HAP-1 (cell line): ENCODE results near the gene ERMARD.

Experiments used
- DNase-seq, 2 experiments: peaks; one replicate each; pipeline ENCODE4 v3.0.0-alpha.2; 2016 to 2020; ENCODE audit warnings: low spot score in 2 of 2
- H3K27me3 ChIP-seq: fragments of 250-450 bp; sonication (Bioruptor Pico); 2 replicates; pipeline ENCODE4 v1.5.1; 2020; ENCODE audit warnings: low read depth, mild to moderate bottlenecking, moderate library complexity
- H3K36me3 ChIP-seq: fragments of 250-450 bp; sonication (Bioruptor Pico); replicated peaks from 2 replicates; pipeline ENCODE4 v1.5.1; 2020; ENCODE audit warnings: mild to moderate bottlenecking
- H3K4me1 ChIP-seq: fragments of 250-450 bp; sonication (Bioruptor Pico); 2 replicates; pipeline ENCODE4 v1.5.1; 2020; ENCODE audit warnings: mild to moderate bottlenecking
- H3K4me3 ChIP-seq: fragments of 250-450 bp; sonication (Bioruptor Pico); 2 replicates; pipeline ENCODE4 v1.5.1; 2020; ENCODE audit warnings: mild to moderate bottlenecking, moderate library complexity
- H3K9me3 ChIP-seq: fragments of 250-450 bp; sonication (Bioruptor Pico); 2 replicates; pipeline ENCODE4 v1.5.1; 2020; ENCODE audit warnings: mild to moderate bottlenecking, moderate library complexity
- in situ Hi-C: fragments of 300-500 bp; cut with MboI; formaldehyde crosslinking; loops from 3 replicates; pipeline ENCODE4 v1.14.3; 2020; ENCODE audit warnings: low sequenced_read_pairs, inconsistent platforms, mixed read lengths

ERMARD gene

DNA sequence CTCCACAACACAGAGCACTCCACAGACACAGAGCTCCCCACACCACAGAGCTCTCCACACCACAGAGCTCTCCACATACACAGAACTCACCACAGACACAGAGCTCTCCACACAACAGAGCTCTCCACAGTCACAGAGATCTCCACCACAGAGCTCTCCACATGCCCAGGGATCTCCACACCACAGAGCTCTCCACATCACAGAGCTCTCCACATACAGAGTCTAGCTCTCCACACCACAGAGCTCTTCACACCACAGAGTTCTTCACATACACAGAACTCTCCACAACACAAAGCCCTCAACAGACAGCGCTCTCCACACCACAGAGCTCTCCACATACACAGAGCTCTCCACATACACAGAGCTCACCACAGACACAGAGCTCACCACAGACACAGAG is 55.3 kb downstream of the ERMARD start:
- Histone ChIP-seq H3K27me3 (no peaks in the 10 kb centered on the region), H3K4me1 (no peaks in the 10 kb centered on the region)

GRCh38 chr6:169807229-169807628 is 55.8 kb downstream of the ERMARD start:
- Histone ChIP-seq H3K9me3 (no peaks in the 10 kb centered on the region), H3K4me3 (no peak overlapping the region), H3K36me3 (no peaks in the 10 kb centered on the region), H3K4me1 (no peaks in the 10 kb centered on the region), H3K27me3 (no peaks in the 10 kb centered on the region)
- no peak for DNase-seq
- in situ Hi-C loops: no loop called here

More for the DNA sequence above, 55.3 kb downstream of the ERMARD start:
- H3K9me3 ChIP-seq: no peaks in the 10 kb centered on the region
- in situ Hi-C loops: no loop called here
- no peak for DNase-seq
- no peaks in the 10 kb centered on the region for H3K36me3 ChIP-seq
- H3K4me3 ChIP-seq: no peak overlapping the region

DNA sequence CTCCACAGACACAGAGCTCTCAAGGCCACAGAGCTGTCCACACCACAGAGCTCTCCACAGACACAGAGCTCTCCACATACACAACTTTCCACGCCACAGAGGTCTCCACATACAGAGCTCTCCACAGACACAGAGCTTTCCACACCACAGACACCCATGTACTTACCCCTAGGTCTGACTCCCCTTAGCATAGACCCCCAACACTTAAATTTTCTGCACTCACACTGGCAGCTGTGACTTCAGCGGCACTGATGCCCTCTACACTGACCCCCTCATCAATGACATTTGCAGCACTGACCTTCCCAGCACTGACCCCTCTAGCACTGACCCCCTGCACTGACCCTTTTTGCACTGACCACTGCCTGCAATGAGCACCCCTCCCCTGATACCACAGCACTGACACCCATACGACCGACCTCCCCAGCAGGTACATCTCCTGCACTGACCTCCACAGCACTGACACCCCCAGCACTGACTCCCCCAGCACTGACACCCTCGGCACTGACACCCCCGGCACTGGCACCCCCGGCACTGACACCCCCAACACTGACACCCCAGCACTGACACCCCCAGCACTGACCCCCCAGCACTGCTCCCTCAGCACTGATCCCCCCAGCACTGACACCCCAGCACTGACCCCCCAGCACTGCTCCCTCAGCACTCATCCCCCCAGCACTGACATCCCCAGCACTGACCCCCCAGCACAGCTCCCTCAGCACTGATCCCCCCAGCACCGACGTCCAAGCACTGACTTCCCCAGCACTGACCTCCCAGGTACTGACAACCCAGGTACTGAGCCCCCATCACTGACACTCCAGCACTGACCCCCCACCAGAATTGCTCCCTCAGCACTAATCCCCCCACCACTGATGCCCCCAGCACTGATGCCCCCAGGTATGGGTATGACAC is 56.5 kb downstream of the ERMARD start:
- Histone ChIP-seq H3K4me1 (no peaks in the 10 kb centered on the region), H3K36me3 (no peaks in the 10 kb centered on the region), H3K4me3 (no peak overlapping the region), H3K9me3 (no peaks in the 10 kb centered on the region), H3K27me3 (no peaks in the 10 kb centered on the region)
- in situ Hi-C loops: no loop called here
- DNase-seq: no peak

- in situ Hi-C loops: no loop called here
- H3K4me1 ChIP-seq: no peaks in the 10 kb centered on the region
- H3K27me3 ChIP-seq: no peaks in the 10 kb centered on the region
These were observed 57.2 kb downstream of the ERMARD start for GRCh38 chr6:169808608-169808967.

GRCh38 chr6:169809386-169809785 is 58.0 kb downstream of the ERMARD start:
- no peaks in the 10 kb centered on the region for H3K36me3 ChIP-seq
- no peak overlapping the region for H3K4me3 ChIP-seq
- H3K4me1 ChIP-seq: no peaks in the 10 kb centered on the region
- no peaks in the 10 kb centered on the region for H3K27me3 ChIP-seq
- no peak for DNase-seq
- in situ Hi-C loops: no loop called here
- H3K9me3 ChIP-seq: no peaks in the 10 kb centered on the region

More at GRCh38 chr6:169808608-169808967, 57.2 kb downstream of the ERMARD start:
- no peak for DNase-seq
- no peaks in the 10 kb centered on the region for H3K9me3 ChIP-seq
- H3K4me3 ChIP-seq: no peak overlapping the region
- no peaks in the 10 kb centered on the region for H3K36me3 ChIP-seq

GRCh38 chr6:169810066-169810989 is 58.9 kb downstream of the ERMARD start:
- DNase-seq: no peak
- H3K36me3 ChIP-seq: no peaks in the 10 kb centered on the region
- H3K9me3 ChIP-seq: no peaks in the 10 kb centered on the region
- H3K4me1 ChIP-seq: no peaks in the 10 kb centered on the region
- no peaks in the 10 kb centered on the region for H3K27me3 ChIP-seq
- no peak overlapping the region for H3K4me3 ChIP-seq
- in situ Hi-C loops: no loop called here

DNA sequence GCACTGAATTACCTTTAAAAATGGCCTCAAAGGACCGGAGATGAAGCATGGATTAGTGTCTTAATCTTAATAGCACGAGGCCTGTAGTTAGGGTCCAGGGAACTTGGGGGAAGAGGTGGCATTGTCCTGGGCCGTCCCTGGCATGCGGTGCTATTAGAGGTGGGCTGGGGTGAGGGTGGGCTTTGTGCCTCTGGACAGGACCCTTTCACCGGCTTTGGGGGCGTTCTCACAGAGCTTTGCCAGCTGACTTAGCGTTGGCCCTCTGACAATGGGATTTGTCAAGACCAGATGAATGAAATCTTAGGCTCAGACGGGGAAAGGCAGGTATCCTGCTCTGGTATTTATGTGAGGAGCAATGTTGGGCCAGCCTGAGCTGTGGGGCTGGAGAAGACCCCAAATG is 59.6 kb downstream of the ERMARD start:
- H3K4me3 ChIP-seq: no peak overlapping the region
- H3K36me3 ChIP-seq: no peaks in the 10 kb centered on the region
- in situ Hi-C loops: no loop called here
- no peaks in the 10 kb centered on the region for H3K27me3 ChIP-seq
- no peak for DNase-seq
- H3K4me1 ChIP-seq: no peaks in the 10 kb centered on the region
- no peaks in the 10 kb centered on the region for H3K9me3 ChIP-seq

GRCh38 chr6:169811521-169812256 is 60.3 kb downstream of the ERMARD start:
- in situ Hi-C loops: no loop called here
- no peaks in the 10 kb centered on the region for H3K9me3 ChIP-seq
- no peaks in the 10 kb centered on the region for H3K27me3 ChIP-seq
- no peak overlapping the region for H3K4me3 ChIP-seq
- no peaks in the 10 kb centered on the region for H3K4me1 ChIP-seq
- DNase-seq: no peak
- H3K36me3 ChIP-seq: no peaks in the 10 kb centered on the region

- Histone ChIP-seq H3K36me3 (no peaks in the 10 kb centered on the region), H3K4me1 (no peaks in the 10 kb centered on the region), H3K9me3 (no peaks in the 10 kb centered on the region), H3K4me3 (no peak overlapping the region), H3K27me3 (no peaks in the 10 kb centered on the region)
- DNase-seq: no peak
- in situ Hi-C loops: no loop called here
These were observed 60.8 kb downstream of the ERMARD start for GRCh38 chr6:169812257-169812644.

GRCh38 chr6:169813969-169814368 is 62.5 kb downstream of the ERMARD start:
- in situ Hi-C loops: no loop called here
- Histone ChIP-seq H3K4me3 (no peak overlapping the region), H3K27me3 (no peaks in the 10 kb centered on the region), H3K36me3 (no peaks in the 10 kb centered on the region), H3K9me3 (no peaks in the 10 kb centered on the region), H3K4me1 (no peaks in the 10 kb centered on the region)
- no peak for DNase-seq

- H3K27me3 ChIP-seq: no peaks in the 10 kb centered on the region
- no peaks in the 10 kb centered on the region for H3K36me3 ChIP-seq
- no peak overlapping the region for H3K4me3 ChIP-seq
- H3K9me3 ChIP-seq: no peaks in the 10 kb centered on the region
- no peaks in the 10 kb centered on the region for H3K4me1 ChIP-seq
- no peak for DNase-seq
- in situ Hi-C loops: no loop called here
These were observed 64.6 kb downstream of the ERMARD start for GRCh38 chr6:169816054-169816453.

GRCh38 chr6:169816975-169817374 is 65.6 kb downstream of the ERMARD start:
- DNase-seq: no peak
- Histone ChIP-seq H3K27me3 (no peaks in the 10 kb centered on the region), H3K4me3 (no peak overlapping the region), H3K4me1 (no peaks in the 10 kb centered on the region), H3K9me3 (no peaks in the 10 kb centered on the region), H3K36me3 (no peaks in the 10 kb centered on the region)
- in situ Hi-C loops: no loop called here

DNA sequence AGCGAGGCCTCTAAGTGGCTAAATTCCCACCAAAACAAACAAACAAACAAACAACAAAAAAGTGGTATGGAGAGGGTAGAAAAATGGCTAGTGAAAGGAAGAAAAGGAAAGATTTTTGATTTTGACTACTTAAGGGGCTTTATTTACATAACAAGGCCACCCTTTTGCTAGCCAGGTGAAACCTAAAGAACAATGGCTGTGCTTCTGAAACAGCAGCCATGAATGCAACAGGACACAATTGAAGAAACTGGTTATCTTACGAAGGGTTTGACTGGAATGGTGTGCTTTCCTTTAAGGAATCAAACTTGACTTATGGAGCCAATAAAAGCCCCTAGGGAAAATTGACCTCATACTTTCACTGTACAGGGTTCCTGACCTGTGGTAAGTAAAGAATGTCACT is 68.9 kb downstream of the ERMARD start:
- no peak for DNase-seq
- in situ Hi-C loops: no loop called here
- H3K9me3 ChIP-seq: no peaks in the 10 kb centered on the region
- H3K4me1 ChIP-seq: no peaks in the 10 kb centered on the region
- H3K36me3 ChIP-seq: no peaks in the 10 kb centered on the region
- H3K4me3 ChIP-seq: no peak overlapping the region
- no peaks in the 10 kb centered on the region for H3K27me3 ChIP-seq
